Activated T-helper 17 cell treated with anti-CD3 and anti-CD28 coated beads, Interleukin-2, amount 50 U/mL, for 72 hours (primary cell): ENCODE data around the gene TAMM41. TPM values are rescaled to one million over a fixed set of nuclear protein-coding genes. Genes with fewer than 3 reads are reported as not detected.

Source experiments
- ATAC-seq: fragments of 150-1000 bp; cut with Tn5 transposase; replicated peaks from 2 replicates; pipeline ENCODE4 v1.10.0; 2021; ENCODE audit warnings: mild to moderate bottlenecking, moderate library complexity
- H3K27ac Mint-ChIP-seq: one replicate; pipeline ENCODE4 v1.8.0; 2022; ENCODE audit warnings: mixed read lengths
- H3K27me3 Mint-ChIP-seq: one replicate; pipeline ENCODE4 v1.8.0; 2022; ENCODE audit warnings: mixed read lengths
- H3K36me3 Mint-ChIP-seq: one replicate; pipeline ENCODE4 v1.8.0; 2022; ENCODE audit warnings: low read depth, mild to moderate bottlenecking, mixed read lengths
- H3K4me1 Mint-ChIP-seq: one replicate; pipeline ENCODE4 v1.8.0; 2022; ENCODE audit warnings: mixed read lengths
- H3K4me3 Mint-ChIP-seq: one replicate; pipeline ENCODE4 v1.8.0; 2022; ENCODE audit warnings: mild to moderate bottlenecking, mixed read lengths
- H3K9me3 Mint-ChIP-seq: one replicate; pipeline ENCODE4 v1.8.0; 2022; ENCODE audit warnings: mixed read lengths
- total RNA-seq, 2 donors: library from RNA; stranded (reverse); gene quantifications; one replicate each; pipeline ENCODE4 v1.2.3, GENCODE V29; 2022

The TAMM41 gene
- total RNA-seq, 2 donors from 2014 or later = 19.7 to 22.8 TPM

- Mint-ChIP-seq H3K4me1 (peaks cover 5% of the 10 kb centered on the region), H3K36me3 (peaks cover 98% of the 10 kb centered on the region), H3K4me3 (no peak overlapping the region), H3K27me3 (no peaks in the 10 kb centered on the region), H3K27ac (peak overlapping the region; percentile 62), H3K9me3 (no peaks in the 10 kb centered on the region)
- ATAC-seq = no peak
Observed at GRCh38 chr3:11832981-11833905, 13.4 kb downstream of the TAMM41 start.

DNA sequence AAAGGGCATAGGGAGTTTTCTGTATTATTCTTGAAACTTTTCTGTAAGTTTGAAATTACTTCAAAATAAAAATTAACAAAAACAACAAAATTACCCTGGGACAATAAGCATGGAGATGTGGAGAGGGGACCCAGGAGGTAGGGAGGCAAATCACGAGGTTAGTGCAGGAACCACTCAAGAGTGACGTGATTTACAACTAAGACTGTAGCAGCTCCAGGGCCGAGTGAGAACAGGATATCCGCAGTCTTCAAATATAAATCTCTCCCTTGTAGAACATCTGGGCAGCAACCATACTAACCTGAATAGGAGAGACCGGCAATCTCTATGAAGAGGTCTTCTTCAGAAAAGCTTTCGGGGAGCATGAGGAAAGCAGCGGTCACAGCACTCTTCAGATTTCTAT is 17.3 kb downstream of the TAMM41 start:
- Mint-ChIP-seq H3K4me3 (no peak overlapping the region), H3K27ac (no peak overlapping the region), H3K4me1 (peaks cover 5% of the 10 kb centered on the region), H3K36me3 (peaks cover 96% of the 10 kb centered on the region), H3K9me3 (no peaks in the 10 kb centered on the region), H3K27me3 (no peaks in the 10 kb centered on the region)
- no peak for ATAC-seq

GRCh38 chr3:11826628-11827265 is 19.9 kb downstream of the TAMM41 start:
- no peaks in the 10 kb centered on the region for H3K4me1 Mint-ChIP-seq
- H3K4me3 Mint-ChIP-seq = no peak overlapping the region
- no peaks in the 10 kb centered on the region for H3K27me3 Mint-ChIP-seq
- H3K27ac Mint-ChIP-seq = no peak overlapping the region
- peak; percentile 59 for ATAC-seq
- no peaks in the 10 kb centered on the region for H3K9me3 Mint-ChIP-seq
- H3K36me3 Mint-ChIP-seq = peaks cover 98% of the 10 kb centered on the region

DNA sequence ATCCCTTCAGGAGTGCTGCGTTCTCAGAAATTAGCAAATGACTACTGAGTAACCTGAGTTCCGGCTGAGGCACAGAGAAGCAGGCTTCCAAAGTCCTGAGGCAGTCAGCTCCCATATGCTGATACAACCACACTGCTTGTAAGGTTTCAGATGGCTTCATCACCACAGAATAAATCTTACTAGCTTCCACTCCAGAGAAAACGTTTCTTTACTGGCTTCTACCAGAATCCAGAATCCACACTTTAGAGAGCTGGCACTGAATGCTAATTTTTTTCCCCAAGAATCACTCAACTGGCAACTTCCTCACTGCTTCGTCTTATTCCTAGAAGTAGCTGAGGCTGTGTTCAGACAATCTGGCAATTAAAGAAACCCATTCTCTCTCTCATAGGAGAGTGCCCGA is 21.4 kb downstream of the TAMM41 start:
- H3K4me3 Mint-ChIP-seq = no peak overlapping the region
- no peaks in the 10 kb centered on the region for H3K27me3 Mint-ChIP-seq
- H3K36me3 Mint-ChIP-seq = peaks cover 98% of the 10 kb centered on the region
- no peak overlapping the region for H3K27ac Mint-ChIP-seq
- no peaks in the 10 kb centered on the region for H3K9me3 Mint-ChIP-seq
- H3K4me1 Mint-ChIP-seq = peaks cover 6% of the 10 kb centered on the region
- ATAC-seq = no peak

- Mint-ChIP-seq H3K27me3 (no peaks in the 10 kb centered on the region), H3K4me1 (peaks cover 9% of the 10 kb centered on the region), H3K9me3 (no peaks in the 10 kb centered on the region), H3K36me3 (peaks cover 100% of the 10 kb centered on the region), H3K27ac (peak overlapping the region; percentile 3), H3K4me3 (peak overlapping the region; percentile 40)
- ATAC-seq = peak; percentile 94
Observed at GRCh38 chr3:11820531-11821041, 26.1 kb downstream of the TAMM41 start.

DNA sequence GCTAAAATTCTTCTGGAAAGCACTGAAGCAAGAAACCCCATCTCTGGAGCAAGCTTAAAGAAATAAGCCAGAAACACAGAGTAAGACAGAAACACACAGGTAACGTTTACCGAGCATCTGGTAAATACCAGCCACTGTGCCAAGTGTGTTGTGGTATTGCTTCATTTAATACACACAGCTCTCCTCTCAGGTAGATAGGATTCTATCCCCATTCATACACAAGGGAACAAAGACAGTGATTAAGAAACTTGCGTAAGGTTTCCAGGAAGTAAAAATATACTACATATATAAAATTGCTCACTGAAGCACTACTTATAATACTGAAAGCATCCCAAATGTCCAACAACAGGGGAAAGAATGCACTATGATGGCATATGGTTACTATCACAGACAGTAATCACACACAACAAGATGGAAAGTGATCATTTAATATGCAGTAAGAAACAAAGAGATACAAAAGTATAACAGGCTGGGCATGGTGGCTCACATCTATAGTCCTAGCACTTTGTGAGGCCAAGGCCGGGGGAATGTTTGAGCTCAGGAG is 27.5 kb downstream of the TAMM41 start:
- Mint-ChIP-seq H3K9me3 (no peaks in the 10 kb centered on the region), H3K27me3 (no peaks in the 10 kb centered on the region), H3K4me3 (no peak overlapping the region), H3K27ac (peak overlapping the region; percentile 5), H3K4me1 (peaks cover 9% of the 10 kb centered on the region), H3K36me3 (peaks cover 100% of the 10 kb centered on the region)
- ATAC-seq = no peak

- no peaks in the 10 kb centered on the region for H3K9me3 Mint-ChIP-seq
- no peaks in the 10 kb centered on the region for H3K27me3 Mint-ChIP-seq
- no peak overlapping the region for H3K27ac Mint-ChIP-seq
- H3K4me1 Mint-ChIP-seq = peaks cover 9% of the 10 kb centered on the region
- no peak for ATAC-seq
- no peak overlapping the region for H3K4me3 Mint-ChIP-seq
- peaks cover 97% of the 10 kb centered on the region for H3K36me3 Mint-ChIP-seq
Observed at GRCh38 chr3:11818033-11818432, 28.7 kb downstream of the TAMM41 start.

DNA sequence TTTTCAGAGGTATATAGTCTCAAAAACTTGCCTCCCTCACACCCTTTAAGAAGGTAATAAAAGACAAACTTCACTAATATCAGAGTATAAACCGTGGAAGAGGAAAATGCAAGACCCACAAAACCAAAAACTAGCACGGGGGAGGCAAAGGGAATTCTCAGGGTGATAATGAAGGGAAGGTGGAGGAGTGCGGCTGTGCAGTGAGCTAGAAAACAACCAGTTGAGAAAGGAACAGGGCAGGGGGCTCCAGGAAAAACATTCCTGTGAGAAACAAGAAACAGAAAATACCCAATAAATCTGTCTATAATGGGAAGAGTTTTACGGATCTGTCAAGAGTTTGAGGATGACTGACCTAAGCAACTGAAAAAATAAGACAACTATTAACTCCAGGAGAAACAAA is 31.6 kb downstream of the TAMM41 start:
- Mint-ChIP-seq H3K36me3 (peaks cover 86% of the 10 kb centered on the region), H3K4me3 (no peak overlapping the region), H3K9me3 (no peaks in the 10 kb centered on the region), H3K27me3 (no peaks in the 10 kb centered on the region), H3K27ac (peak overlapping the region; percentile 4), H3K4me1 (peaks cover under 1% of the 10 kb centered on the region)
- no peak for ATAC-seq

DNA sequence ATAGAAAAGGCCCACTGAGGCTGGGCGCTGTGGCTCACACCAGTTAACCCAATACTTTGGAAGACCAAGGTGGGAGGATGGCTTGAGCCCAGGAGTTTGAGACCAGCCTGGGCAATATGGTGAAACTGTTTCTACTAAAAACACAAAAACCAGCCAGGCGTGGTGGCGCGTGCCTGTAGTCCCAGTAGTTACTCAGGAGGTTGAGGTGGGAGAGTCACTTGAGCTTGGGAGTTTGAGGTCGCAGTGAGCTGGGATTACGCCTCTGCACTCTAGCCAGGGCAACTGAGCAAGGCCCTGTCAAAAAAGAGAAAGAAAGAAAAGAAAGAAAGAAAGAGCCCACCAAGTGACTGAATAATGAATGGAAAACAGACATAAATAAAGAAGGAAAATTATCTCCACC is 32.0 kb downstream of the TAMM41 start:
- Mint-ChIP-seq H3K4me3 (no peak overlapping the region), H3K27me3 (no peaks in the 10 kb centered on the region), H3K4me1 (no peaks in the 10 kb centered on the region), H3K36me3 (peaks cover 86% of the 10 kb centered on the region), H3K9me3 (no peaks in the 10 kb centered on the region), H3K27ac (peak overlapping the region; percentile 4)
- no peak for ATAC-seq

DNA sequence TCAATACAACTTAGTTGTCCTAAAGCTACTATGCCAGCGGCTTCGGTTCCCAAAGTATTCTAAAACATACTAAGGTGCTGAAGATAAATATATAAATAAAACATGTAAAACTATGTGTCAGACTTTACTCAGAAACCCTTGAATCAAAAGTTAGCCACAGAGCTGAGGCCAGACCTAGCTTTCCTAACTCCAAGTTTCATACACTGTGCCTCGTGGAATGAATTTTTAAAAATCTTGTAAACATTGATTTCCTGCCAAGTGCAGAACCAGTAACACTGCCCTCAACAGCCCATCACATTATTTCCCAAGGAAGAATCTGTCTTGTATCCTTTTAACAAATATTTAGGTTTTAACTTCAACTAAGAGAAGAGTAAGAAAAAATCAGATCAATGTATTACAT is 36.4 kb downstream of the TAMM41 start:
- Mint-ChIP-seq H3K4me1 (no peaks in the 10 kb centered on the region), H3K27ac (peak overlapping the region; percentile 13), H3K27me3 (no peaks in the 10 kb centered on the region), H3K36me3 (peaks cover 86% of the 10 kb centered on the region), H3K4me3 (no peak overlapping the region), H3K9me3 (no peaks in the 10 kb centered on the region)
- peak; percentile 18 for ATAC-seq

DNA sequence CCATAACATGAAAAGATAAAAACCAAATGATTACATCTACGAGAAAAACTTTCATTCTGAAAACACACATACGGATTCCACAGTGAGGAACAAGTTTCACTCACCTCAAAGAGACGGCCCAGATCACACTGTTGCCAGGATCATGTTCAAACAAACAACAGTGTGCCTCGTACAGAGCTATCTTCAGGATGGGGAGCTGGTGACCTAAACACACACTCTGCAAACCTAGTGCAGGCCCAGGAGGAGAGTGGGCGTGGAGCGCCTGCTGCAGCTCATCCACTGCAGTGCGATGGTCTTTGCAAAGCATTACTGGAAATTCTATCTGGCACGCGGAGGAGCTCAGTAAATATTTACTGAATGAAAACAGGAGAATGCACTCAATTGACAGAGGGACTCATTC is 38.5 kb downstream of the TAMM41 start:
- peaks cover 82% of the 10 kb centered on the region for H3K36me3 Mint-ChIP-seq
- no peak overlapping the region for H3K4me3 Mint-ChIP-seq
- H3K9me3 Mint-ChIP-seq = no peaks in the 10 kb centered on the region
- no peaks in the 10 kb centered on the region for H3K4me1 Mint-ChIP-seq
- peak overlapping the region; percentile 3 for H3K27ac Mint-ChIP-seq
- ATAC-seq = peak; percentile 49
- H3K27me3 Mint-ChIP-seq = no peaks in the 10 kb centered on the region

DNA sequence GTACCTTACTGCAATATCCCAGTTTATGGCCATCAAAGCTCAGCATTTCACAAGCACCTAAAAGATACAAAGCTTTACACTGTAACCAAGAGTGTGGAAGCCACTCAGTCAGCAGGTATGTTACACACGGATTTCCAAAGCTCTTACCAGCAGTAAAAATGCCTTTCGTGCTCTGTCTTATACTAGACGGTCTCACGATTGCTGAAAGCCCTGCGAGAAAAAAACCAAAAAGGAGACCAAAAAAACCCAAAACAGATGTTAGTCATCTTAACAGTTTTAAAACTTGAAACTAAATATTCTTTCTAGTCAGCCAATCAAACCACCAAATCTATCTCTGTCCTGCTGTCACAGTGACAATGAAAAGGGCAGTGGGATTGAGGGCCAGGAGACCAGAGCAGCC is 39.0 kb downstream of the TAMM41 start:
- H3K4me3 Mint-ChIP-seq = no peak overlapping the region
- no peaks in the 10 kb centered on the region for H3K27me3 Mint-ChIP-seq
- no peaks in the 10 kb centered on the region for H3K4me1 Mint-ChIP-seq
- peak overlapping the region; percentile 3 for H3K27ac Mint-ChIP-seq
- no peaks in the 10 kb centered on the region for H3K9me3 Mint-ChIP-seq
- no peak for ATAC-seq
- peaks cover 85% of the 10 kb centered on the region for H3K36me3 Mint-ChIP-seq

DNA sequence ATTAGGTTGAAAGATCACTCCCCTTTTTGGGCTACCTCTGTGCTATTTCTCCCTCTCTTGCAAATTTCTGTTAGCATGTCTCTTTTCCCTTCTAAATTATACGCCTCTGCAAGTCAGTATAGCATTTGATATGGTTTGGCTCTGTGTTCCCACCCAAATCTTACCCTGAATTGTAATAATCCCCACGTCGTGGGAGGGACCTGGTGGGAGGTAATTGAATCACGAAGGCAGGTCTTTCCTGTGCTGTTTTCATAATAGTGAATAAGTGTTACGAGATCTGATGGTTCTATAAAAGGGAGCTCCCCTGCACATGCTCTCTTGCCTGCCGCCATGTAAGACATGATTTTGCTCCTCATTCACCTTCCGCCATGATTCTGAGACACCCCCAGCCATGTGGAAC is 41.0 kb downstream of the TAMM41 start:
- Mint-ChIP-seq H3K4me3 (no peak overlapping the region), H3K27ac (peak overlapping the region; percentile 23)

DNA sequence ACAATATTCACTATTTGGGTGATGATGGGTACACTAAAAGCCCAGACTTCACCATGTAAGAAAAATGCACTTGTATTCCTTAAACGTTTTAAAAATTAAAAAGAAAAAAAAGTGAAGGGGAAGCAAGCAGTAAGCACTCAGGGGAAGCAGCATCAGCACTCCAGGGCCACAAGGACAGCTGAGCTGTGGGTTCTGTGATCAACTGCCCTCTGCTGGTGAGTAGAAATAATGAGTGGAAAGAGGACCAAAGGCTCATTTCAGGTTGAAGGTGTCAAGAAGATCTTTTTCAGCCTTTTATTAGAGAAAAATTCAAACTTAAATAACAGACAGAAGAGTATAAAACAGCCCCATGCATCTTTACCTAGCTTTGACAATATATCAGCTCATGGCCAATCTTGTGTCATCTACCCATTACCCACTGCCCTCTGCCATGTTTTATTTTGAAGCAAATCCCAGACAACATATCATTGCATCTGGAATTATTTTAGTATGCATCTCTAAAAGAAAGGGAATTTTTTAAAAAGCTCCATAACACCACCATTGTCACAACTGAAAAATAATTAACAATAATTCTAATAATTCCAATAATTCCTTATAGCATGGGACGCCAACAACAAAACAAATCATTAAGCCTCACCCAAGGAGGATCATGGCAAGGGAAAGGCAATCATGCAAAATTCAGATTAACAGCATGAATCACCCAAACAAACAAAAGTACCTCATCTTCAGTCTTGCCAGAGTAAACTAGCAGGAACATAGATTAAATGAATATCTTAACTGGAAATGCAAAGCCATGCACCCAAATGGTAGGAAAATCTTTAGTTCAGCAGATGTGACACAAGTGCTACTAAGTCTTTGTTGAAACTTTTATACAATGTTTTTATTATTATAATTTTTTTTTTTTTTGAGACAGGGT is 42.5 kb downstream of the TAMM41 start:
- H3K27me3 Mint-ChIP-seq = no peaks in the 10 kb centered on the region
- H3K27ac Mint-ChIP-seq = no peak overlapping the region
- peaks cover 7% of the 10 kb centered on the region for H3K4me1 Mint-ChIP-seq
- peaks cover 8% of the 10 kb centered on the region for H3K9me3 Mint-ChIP-seq
- H3K36me3 Mint-ChIP-seq = peaks cover 96% of the 10 kb centered on the region
- peak; percentile 74 for ATAC-seq
- H3K4me3 Mint-ChIP-seq = no peak overlapping the region

More for the DNA sequence above, 41.0 kb downstream of the TAMM41 start:
- no peaks in the 10 kb centered on the region for H3K9me3 Mint-ChIP-seq
- ATAC-seq = no peak
- H3K27me3 Mint-ChIP-seq = no peaks in the 10 kb centered on the region
- peaks cover 95% of the 10 kb centered on the region for H3K36me3 Mint-ChIP-seq
- H3K4me1 Mint-ChIP-seq = no peaks in the 10 kb centered on the region
